Measurements from ENCODE around the gene NAT16.
"Not testable (repeated sequence)": the region's sequence is repeated elsewhere in the genome, so short reads cannot be mapped to it uniquely, and the experiment has no call there.

Gene NAT16

GRCh38 chr7:101202603-101202918 lies 22.5 kb upstream of the NAT16 start:
- in situ Hi-C loops (cut with MboI; ENCODE audit: low sequenced_read_pairs) = no loop called here

DNA sequence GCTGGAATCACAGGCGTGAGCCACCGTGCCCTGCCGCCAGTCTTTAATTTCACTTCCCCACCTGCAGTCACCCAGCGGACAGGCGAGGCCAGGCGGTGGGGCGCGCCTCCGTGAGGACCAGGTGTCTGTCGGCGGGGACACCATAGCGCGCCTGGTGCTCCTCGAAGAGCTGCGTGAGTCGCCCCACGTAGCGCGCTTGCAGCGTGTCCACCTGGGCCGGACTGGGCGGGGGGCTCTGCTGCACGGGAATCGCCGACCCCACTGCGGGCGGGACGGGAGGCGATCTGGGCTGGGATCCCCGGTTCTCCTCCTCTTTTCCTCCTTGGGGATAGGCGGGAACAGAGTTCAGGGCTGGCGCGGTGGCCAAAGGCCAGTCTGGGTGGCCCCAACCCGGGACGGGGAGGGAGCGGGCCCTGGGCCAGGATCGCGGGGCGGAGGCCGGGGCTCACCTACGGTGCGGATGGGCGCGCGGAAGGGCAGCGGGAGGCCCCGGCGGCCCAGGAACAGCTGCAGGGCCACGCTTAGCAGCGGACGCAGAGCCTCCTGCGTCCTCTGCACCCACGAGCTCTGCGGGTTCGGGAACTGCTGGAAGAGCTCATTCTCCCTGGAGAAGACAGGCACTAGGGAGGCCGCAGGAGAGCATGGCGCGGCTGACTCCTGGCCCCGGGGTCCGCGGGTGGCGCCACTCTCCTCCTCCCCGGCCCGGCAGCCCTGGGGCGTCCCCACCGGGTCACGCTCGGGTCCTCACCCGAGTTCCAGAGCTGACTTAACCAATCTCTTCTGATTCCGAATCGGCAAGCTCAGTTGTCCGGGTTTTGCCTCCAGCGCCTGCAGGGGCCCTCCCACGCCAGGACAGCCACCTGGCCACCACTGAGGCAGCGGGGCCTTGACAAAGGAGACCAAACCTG lies 21.9 kb upstream of the NAT16 start:
- in situ Hi-C loops (cut with MboI; ENCODE audit: low sequenced_read_pairs) = no loop called here

- in situ Hi-C loops (cut with MboI; ENCODE audit: low sequenced_read_pairs) = no loop called here
Observed at GRCh38 chr7:101200862-101201599, 20.9 kb upstream of the NAT16 start, which contains the start of gene MOGAT3. TSS of gene MOGAT3 (minus strand) at chr7:101201036. CDS start at chr7:101200854, 182 bp downstream.

DNA sequence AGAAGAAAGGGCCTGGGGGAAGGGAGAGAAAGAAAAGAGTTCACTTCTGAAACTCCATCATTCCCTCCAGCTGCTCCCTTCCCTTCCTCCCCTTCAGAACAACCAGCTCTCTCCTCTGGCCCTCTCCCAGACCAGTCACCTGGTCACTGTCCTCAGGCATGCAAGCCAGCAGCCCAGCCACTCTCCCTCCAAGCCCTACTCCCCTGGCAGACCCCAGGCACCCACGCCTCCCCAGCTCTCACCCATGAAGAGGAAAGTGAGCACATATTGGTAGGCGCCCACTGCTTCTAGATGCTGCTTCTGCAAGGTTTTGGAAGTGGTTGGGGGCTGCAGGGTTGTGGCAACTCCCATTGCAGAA lies 20.4 kb upstream of the NAT16 start:
- in situ Hi-C loops (cut with MboI; ENCODE audit: low sequenced_read_pairs) = no loop called here

DNA sequence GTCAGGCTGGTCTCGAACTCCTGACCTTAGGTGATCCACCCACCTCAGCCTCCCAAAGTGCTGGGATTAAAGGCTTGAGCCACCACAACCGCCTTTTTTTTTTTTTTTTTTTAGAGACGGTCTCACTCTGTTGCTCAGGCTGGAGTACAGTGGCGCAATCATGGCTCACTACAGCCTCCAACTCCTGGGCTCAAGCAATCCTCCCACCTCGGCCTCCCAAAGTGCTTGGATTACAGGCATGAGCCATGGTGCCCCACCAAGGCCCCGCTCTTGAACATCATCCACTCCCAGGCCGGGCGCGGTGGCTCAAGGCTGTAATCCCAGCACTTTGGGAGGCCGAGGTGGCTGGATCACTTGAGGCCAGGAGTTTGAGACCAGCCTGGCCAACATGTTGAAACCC lies 19.4 kb upstream of the NAT16 start:
- in situ Hi-C loops (cut with MboI; ENCODE audit: low sequenced_read_pairs) = not testable (repeated sequence)

GRCh38 chr7:101198476-101198875 lies 18.4 kb upstream of the NAT16 start:
- in situ Hi-C loops (cut with MboI; ENCODE audit: low sequenced_read_pairs) = no loop called here

GRCh38 chr7:101197991-101198390 lies 17.9 kb upstream of the NAT16 start:
- in situ Hi-C loops (cut with MboI; ENCODE audit: low sequenced_read_pairs) = no loop called here

GRCh38 chr7:101195884-101196283 lies 15.8 kb upstream of the NAT16 start:
- in situ Hi-C loops (cut with MboI; ENCODE audit: low sequenced_read_pairs) = no loop called here

GRCh38 chr7:101189109-101189508 lies 9.0 kb upstream of the NAT16 start:
- in situ Hi-C loops (cut with MboI; ENCODE audit: low sequenced_read_pairs) = no loop called here

GRCh38 chr7:101186844-101187428 lies 6.8 kb upstream of the NAT16 start:
- in situ Hi-C loops (cut with MboI; ENCODE audit: low sequenced_read_pairs) = no loop called here

DNA sequence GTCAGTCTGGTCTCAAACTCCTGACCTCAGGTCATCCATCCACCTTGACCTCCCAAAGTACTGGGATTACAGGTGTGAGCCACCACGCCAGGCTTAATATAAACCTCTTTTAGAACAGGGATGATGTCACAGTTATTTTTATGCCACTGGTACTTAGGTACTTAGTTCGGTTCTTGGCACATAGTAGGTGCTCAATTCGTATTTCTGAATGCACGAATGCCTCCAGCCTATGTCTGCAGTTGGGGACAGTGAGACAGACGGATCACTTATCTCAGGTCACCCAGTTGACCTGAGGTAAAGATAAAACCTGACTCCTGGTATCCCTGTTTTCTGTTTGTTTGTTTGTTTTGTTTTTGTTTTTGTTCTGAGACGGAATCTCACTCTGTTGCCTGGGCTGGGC lies 6.1 kb upstream of the NAT16 start:
- in situ Hi-C loops (cut with MboI; ENCODE audit: low sequenced_read_pairs) = no loop called here

GRCh38 chr7:101185258-101185839 lies 5.3 kb upstream of the NAT16 start:
- in situ Hi-C loops (cut with MboI; ENCODE audit: low sequenced_read_pairs) = no loop called here

- in situ Hi-C loops (cut with MboI; ENCODE audit: low sequenced_read_pairs) = no loop called here
Observed at GRCh38 chr7:101179713-101180112, 380 bp downstream of the NAT16 start.

GRCh38 chr7:101179117-101179516 lies 976 bp downstream of the NAT16 start:
- in situ Hi-C loops (cut with MboI; ENCODE audit: low sequenced_read_pairs) = no loop called here

DNA sequence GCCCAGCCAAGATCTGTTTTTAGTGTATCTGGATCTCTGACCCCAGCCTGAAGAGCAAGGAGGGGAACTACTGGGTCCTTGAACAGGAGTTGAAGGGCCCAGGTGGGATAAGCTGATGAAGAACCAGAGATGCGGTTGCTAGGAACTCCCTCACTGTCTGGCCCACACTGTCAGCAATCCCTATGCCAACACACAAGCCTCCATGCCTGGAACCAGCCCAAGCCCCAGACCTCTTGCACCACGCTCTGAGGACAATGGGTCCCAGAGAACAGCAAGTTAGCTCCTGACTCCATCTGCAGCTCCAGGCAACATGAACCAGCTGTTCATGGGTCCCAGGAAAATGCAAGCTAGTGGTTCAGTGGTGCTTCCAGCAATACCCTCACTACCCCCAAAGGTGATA lies 2.4 kb downstream of the NAT16 start:
- in situ Hi-C loops (cut with MboI; ENCODE audit: low sequenced_read_pairs) = no loop called here

GRCh38 chr7:101175664-101176063 lies 4.4 kb downstream of the NAT16 start:
- in situ Hi-C loops (cut with MboI; ENCODE audit: low sequenced_read_pairs) = no loop called here

DNA sequence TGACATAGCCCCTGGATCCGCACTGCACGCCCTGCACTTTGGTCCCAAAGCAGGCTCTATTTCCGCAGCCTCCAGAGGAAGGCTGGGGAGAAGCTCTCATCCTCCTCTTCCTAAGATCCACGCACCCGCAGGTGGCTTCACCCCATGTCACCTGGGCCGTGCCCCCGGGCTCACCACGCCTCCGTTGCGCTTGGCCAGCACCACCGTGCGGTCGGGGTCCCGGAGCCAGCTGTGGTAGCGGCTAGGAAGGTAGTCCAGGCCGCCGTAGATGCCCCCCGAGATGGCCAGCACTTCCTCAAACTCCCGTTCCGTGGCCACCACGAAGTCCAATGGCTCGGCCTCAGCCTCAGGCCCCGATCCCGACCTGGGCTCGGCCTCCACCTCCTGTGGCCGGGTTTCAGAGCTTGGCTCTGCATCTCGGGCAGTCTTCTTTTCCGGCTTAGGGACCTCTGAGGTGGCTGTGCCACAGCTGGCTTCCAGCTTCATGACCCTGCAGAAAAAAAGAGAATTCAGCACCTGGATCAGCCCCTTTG lies 5.7 kb downstream of the NAT16 start:
- in situ Hi-C loops (cut with MboI; ENCODE audit: low sequenced_read_pairs) = no loop called here

DNA sequence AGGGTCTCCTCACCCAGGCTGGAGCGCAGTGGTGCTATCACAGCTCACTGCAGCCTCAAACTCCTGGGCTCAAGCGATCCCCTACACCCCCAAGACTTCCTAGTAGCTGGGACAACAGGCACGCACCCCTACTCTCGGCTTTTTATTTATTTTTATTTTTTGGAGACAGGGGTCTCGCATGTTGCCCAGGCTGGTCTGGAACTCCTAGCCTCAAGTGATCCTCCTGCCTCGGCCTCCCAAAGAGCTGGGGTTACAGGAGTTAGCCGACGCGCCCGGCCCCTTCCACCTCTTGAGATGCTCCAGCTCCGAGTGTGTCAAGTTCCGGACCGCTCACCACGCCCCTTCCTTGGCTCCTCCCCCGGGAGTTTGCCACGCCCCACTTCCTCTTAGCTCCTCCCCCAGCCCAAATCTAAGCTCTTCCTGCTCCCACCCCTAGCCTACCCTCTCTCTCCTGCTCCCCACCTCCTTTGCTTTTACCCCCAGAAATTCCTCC lies 6.3 kb downstream of the NAT16 start:
- in situ Hi-C loops (cut with MboI; ENCODE audit: low sequenced_read_pairs) = no loop called here

DNA sequence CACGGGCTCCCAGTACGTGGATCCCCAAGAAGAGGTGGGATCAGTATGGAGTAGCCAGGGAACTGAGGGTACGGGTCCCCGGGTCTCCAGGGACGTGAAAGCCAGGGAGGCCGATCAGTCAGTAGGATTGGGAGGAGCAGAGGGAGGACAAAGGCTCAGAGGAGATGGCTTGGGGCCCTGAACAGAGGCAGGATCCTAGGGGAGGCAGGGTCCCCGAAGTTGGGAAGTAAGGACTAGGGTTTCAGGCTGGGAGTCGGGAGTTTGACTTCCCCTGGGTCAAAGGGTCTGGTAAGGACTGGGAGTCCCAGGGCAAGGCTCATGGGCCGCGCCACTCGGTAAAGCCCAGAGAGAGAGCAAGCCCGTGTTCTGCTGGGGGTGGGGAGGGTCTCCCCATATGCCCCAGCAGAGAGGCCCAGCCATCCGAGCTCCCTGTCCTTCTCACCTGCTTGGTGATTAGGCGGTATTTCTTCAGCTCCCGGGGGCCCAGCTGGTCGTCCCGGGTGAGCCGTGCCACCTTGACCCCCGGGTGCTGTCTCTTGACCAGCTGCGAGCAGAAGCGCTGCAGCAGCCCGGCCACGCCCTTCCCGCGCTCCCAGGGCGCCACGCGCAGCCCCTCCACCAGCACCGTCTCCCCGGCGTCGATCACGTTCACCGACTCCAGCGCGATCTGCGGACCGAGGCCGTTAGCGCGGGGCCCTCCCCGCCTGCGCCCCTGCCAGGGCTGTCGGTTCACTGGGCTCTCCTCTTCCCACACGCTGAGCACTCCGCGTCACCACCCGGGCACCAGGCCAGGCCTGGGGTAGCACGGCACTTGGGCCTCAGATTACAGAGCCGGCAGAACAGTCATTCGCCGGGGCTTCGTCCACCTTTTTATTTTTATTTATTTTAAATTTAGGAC lies 7.0 kb downstream of the NAT16 start:
- in situ Hi-C loops (cut with MboI; ENCODE audit: low sequenced_read_pairs) = no loop called here

All from HL-60/S4 treated with retinoic acid at 250 ng/mL for 4 days and 3 days (cell line).